Fibroblast of pulmonary artery (primary cell): Measurements from ENCODE around the gene EFTUD2.

Experiments
- DNase-seq: peaks from one replicate; pipeline ENCODE4 v3.0.0-alpha.2; 2010; ENCODE audit warnings: low read depth
- H3K4me3 ChIP-seq: replicated peaks from 2 replicates; pipeline ENCODE4 v1.5.1; 2011; ENCODE audit warnings: low read depth, mild to moderate bottlenecking, control low read depth, low read length, moderate library complexity
- CTCF ChIP-seq: IDR thresholded peaks from 2 replicates; pipeline ENCODE4 v1.5.1; 2011; ENCODE audit warnings: mild to moderate bottlenecking, control low read depth, low read length, inconsistent platforms; ENCODE audit errors: missing control alignments

The EFTUD2 gene

GRCh38 chr17:44931376-44931775, 32.1 kb upstream of the EFTUD2 start:
- DNase-seq = no peak
- no peak overlapping the region for H3K4me3 ChIP-seq
- no peak for TF ChIP-seq CTCF

- DNase-seq = no peak
- H3K4me3 ChIP-seq = no peak overlapping the region
- no peak for TF ChIP-seq CTCF
These were observed 31.4 kb upstream of the EFTUD2 start for GRCh38 chr17:44930667-44931066.

- no peak for DNase-seq
- no peak overlapping the region for H3K4me3 ChIP-seq
- no peak for TF ChIP-seq CTCF
These were observed 29.9 kb upstream of the EFTUD2 start for GRCh38 chr17:44928950-44929720.

- TF ChIP-seq CTCF = no peak
- H3K4me3 ChIP-seq = no peak overlapping the region
- no peak for DNase-seq
These were observed 28.9 kb upstream of the EFTUD2 start for GRCh38 chr17:44928136-44928535.

GRCh38 chr17:44927696-44928095, 28.5 kb upstream of the EFTUD2 start:
- H3K4me3 ChIP-seq = no peak overlapping the region
- TF ChIP-seq CTCF = no peak
- DNase-seq = no peak

- TF ChIP-seq CTCF = no peak
- no peak for DNase-seq
- H3K4me3 ChIP-seq = no peak overlapping the region
These were observed 27.7 kb upstream of the EFTUD2 start for GRCh38 chr17:44926821-44927525.
